ENCODE data around the gene HES1. TPM values are rescaled to one million over a fixed set of nuclear protein-coding genes. Genes with fewer than 3 reads are reported as not detected.

The HES1 gene
- total and polyA plus RNA-seq, 2 experiments from 2014 or later, result 42.7 to 60.8 TPM

DNA sequence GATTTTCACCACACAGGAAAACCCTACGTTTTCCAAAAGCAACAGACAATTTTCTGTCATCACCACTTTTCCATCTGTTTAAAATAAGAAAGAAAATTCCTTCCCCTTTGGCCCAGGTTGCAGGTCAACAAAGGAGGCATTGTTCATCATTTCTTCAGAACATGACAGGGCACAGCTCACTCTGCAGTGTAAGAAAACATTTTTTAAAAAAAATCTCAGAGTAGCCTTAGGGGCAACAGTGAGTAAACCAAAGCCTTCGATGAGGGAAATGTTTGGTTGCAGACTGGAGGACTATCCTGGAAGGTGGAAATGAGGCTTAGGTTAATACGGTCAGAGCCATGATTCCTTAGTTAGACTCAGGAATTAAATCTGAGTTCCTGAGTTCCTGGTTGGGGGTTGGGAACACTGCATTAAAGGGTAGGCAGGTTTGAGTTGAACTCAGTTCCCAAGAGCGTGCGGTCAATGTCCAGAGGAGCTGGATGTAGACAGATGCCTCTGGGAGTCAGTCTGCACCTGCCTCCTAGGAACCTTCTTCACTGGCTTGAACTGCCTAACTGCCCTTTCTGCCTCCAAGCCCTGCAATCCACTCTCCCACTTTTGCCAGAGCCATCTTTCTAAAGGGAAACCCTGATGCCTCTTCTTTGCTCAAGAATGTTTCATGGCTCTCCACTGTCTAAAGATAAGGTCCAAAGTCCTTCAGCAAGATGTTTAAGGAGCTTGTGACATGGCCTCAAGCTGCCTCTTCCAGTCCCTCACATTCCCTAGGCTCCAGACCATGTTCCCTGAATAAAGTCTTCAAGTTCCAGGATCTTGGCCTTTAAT lies 3.3 kb upstream of the HES1 start:
- Histone ChIP-seq H2AFZ (no peak overlapping the region), H3K27ac (ENCODE audit: low read depth) (0 out of 2 replicates have a peak overlapping the region, but pooled peaks have one; percentile 0), H3K27me3 (ENCODE audit: insufficient read depth) (peaks cover 32% of the 10 kb centered on the region), H3K9me2 (ENCODE audit: insufficient read depth) (no peaks in the 10 kb centered on the region), H3F3A (replicated peaks; ENCODE audit: low read depth) (peaks cover 5% of the 10 kb centered on the region; the same call in 1 of the 2 replicates), H3K4me1 (ENCODE audit: insufficient read depth) (peaks cover 43% of the 10 kb centered on the region), H3K36me3 (ENCODE audit: insufficient read depth) (no peaks in the 10 kb centered on the region), H3K4me3 (peak overlapping the region; percentile 52), H3K79me2 (replicated peaks; ENCODE audit: insufficient read depth) (peaks cover 12% of the 10 kb centered on the region), H4K20me1 (replicated peaks; ENCODE audit: insufficient read depth) (no peaks in the 10 kb centered on the region; the same call in 1 of the 2 replicates), H3K4me2 (peak overlapping the region; percentile 88)
- H3K36me3 Mint-ChIP-seq (ENCODE audit: low read depth), result peaks cover 8% of the 10 kb centered on the region; the same call in 2 of the 3 replicates
- peak; percentile 74 for DNase-seq (ENCODE audit: low spot score)
- peak overlapping the region; percentile 58; the same call in 1 of the 3 replicates for H3K4me3 Mint-ChIP-seq
- peak overlapping the region; percentile 60; the same call in 1 of the 2 replicates for H3K27ac Mint-ChIP-seq
- no peak for ATAC-seq
- TF ChIP-seq, protein P1, sequence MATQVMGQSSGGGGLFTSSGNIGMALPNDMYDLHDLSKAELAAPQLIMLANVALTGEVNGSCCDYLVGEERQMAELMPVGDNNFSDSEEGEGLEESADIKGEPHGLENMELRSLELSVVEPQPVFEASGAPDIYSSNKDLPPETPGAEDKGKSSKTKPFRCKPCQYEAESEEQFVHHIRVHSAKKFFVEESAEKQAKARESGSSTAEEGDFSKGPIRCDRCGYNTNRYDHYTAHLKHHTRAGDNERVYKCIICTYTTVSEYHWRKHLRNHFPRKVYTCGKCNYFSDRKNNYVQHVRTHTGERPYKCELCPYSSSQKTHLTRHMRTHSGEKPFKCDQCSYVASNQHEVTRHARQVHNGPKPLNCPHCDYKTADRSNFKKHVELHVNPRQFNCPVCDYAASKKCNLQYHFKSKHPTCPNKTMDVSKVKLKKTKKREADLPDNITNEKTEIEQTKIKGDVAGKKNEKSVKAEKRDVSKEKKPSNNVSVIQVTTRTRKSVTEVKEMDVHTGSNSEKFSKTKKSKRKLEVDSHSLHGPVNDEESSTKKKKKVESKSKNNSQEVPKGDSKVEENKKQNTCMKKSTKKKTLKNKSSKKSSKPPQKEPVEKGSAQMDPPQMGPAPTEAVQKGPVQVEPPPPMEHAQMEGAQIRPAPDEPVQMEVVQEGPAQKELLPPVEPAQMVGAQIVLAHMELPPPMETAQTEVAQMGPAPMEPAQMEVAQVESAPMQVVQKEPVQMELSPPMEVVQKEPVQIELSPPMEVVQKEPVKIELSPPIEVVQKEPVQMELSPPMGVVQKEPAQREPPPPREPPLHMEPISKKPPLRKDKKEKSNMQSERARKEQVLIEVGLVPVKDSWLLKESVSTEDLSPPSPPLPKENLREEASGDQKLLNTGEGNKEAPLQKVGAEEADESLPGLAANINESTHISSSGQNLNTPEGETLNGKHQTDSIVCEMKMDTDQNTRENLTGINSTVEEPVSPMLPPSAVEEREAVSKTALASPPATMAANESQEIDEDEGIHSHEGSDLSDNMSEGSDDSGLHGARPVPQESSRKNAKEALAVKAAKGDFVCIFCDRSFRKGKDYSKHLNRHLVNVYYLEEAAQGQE (IDR thresholded peaks at IDR 0.05; ENCODE audit: unreplicated experiment), result no peak
- TF ChIP-seq STAT1 (IDR thresholded peaks at IDR 0.05; ENCODE audit: unreplicated experiment), result no peak
- no peak for TF ChIP-seq JUNB (IDR thresholded peaks at IDR 0.05; ENCODE audit: unreplicated experiment)
- no peak for TF ChIP-seq POLR2AphosphoS5 (IDR thresholded peaks at IDR 0.05; ENCODE audit: low read depth)
- TF ChIP-seq, protein P2, sequence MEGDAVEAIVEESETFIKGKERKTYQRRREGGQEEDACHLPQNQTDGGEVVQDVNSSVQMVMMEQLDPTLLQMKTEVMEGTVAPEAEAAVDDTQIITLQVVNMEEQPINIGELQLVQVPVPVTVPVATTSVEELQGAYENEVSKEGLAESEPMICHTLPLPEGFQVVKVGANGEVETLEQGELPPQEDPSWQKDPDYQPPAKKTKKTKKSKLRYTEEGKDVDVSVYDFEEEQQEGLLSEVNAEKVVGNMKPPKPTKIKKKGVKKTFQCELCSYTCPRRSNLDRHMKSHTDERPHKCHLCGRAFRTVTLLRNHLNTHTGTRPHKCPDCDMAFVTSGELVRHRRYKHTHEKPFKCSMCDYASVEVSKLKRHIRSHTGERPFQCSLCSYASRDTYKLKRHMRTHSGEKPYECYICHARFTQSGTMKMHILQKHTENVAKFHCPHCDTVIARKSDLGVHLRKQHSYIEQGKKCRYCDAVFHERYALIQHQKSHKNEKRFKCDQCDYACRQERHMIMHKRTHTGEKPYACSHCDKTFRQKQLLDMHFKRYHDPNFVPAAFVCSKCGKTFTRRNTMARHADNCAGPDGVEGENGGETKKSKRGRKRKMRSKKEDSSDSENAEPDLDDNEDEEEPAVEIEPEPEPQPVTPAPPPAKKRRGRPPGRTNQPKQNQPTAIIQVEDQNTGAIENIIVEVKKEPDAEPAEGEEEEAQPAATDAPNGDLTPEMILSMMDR (conservative IDR thresholded peaks at IDR 0.05; ENCODE audit: low read depth in 2 of 2), result no peak
- TF ChIP-seq CREB1 (CRISPR knock-in tag; IDR thresholded peaks at IDR 0.05; ENCODE audit: low read depth), result no peak
- no peak for TF ChIP-seq ZNF331 (CRISPR knock-in tag; IDR thresholded peaks at IDR 0.05; ENCODE audit: low read depth)
- H3K27me3 Mint-ChIP-seq (ENCODE audit: insufficient read depth, low read depth, poor library complexity), result peaks cover 47% of the 10 kb centered on the region
- no peaks in the 10 kb centered on the region for H3K9me3 Mint-ChIP-seq
- H3K4me1 Mint-ChIP-seq, result peaks cover 48% of the 10 kb centered on the region

DNA sequence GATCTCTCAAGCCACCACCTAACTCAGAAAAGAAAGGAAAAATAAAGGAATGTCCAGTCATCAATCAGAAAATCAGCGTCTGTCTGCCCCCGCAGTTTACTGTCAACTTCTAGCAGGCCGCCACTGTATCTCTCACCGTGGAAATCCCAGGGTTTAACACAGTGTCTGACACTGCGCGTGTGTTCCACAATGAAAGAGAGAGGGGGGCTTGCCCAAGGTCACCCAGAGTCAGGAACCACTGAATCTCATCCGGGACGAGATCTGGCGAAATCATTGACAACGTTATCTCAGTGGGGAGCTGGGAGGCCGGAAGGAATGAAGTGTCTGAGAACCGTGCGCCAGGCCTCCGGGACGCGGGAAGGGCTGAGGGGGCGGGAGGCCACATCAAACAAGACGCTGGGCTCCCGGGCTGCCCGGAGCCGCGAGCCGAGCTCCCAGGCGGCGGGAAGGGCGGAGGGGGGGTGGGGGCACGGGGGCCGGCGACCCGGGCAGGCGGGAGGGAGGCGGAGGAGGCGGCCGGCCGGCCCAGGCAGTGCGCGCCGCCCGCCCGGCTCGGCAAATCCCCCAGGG lies 2.2 kb upstream of the HES1 start:
- no peaks in the 10 kb centered on the region for H3K9me3 Mint-ChIP-seq
- Histone ChIP-seq H4K20me1 (replicated peaks; ENCODE audit: insufficient read depth) (no peaks in the 10 kb centered on the region; the same call in 1 of the 2 replicates), H3K4me1 (ENCODE audit: insufficient read depth) (peaks cover 51% of the 10 kb centered on the region), H2AFZ (no peak overlapping the region), H3K9me2 (ENCODE audit: insufficient read depth) (no peaks in the 10 kb centered on the region), H3K4me3 (peak overlapping the region; percentile 52), H3K27me3 (ENCODE audit: insufficient read depth) (peaks cover 32% of the 10 kb centered on the region), H3K27ac (ENCODE audit: low read depth) (peak overlapping the region; percentile 33; the same call in 1 of the 2 replicates), H3K36me3 (ENCODE audit: insufficient read depth) (no peaks in the 10 kb centered on the region), H3K79me2 (replicated peaks; ENCODE audit: insufficient read depth) (peaks cover 12% of the 10 kb centered on the region), H3F3A (replicated peaks; ENCODE audit: low read depth) (peaks cover 5% of the 10 kb centered on the region; the same call in 1 of the 2 replicates), H3K4me2 (peak overlapping the region; percentile 88)
- H3K36me3 Mint-ChIP-seq (ENCODE audit: low read depth), result peaks cover 17% of the 10 kb centered on the region
- ATAC-seq (no peak), DNase-seq (ENCODE audit: low spot score) (peak; percentile 84)
- peak overlapping the region; percentile 58 for H3K4me3 Mint-ChIP-seq
- H3K4me1 Mint-ChIP-seq, result peaks cover 54% of the 10 kb centered on the region
- H3K27ac Mint-ChIP-seq, result peak overlapping the region; percentile 81
- TF ChIP-seq POLR2AphosphoS5 (IDR thresholded peaks at IDR 0.05; ENCODE audit: low read depth) (0 out of 2 replicates have a peak, but pooled peaks have one; percentile 29), EZH2 (IDR thresholded peaks at IDR 0.05; ENCODE audit: low read depth, unreplicated experiment) (no peak)
- H3K27me3 Mint-ChIP-seq (ENCODE audit: insufficient read depth, low read depth, poor library complexity), result peaks cover 45% of the 10 kb centered on the region
